OCI-LY1 (cell line): ENCODE data around the gene CDKN2B-AS1.

Experiments used
- CTCF ChIP-seq: fragments of 200-600 bp; sonication (generic), shearing (Covaris generic); IDR thresholded peaks from 2 replicates; pipeline ENCODE4 v1.5.1; 2017; ENCODE audit warnings: mild to moderate bottlenecking, antibody characterized with exemption, low read length, moderate library complexity, mixed read lengths
- EZH2 ChIP-seq: fragments of 200-600 bp; sonication (generic), shearing (Covaris generic); IDR thresholded peaks from 2 replicates; pipeline ENCODE4 v1.8.0; 2017; ENCODE audit warnings: borderline replicate concordance, mixed run types, mild to moderate bottlenecking, antibody characterized with exemption, low read length, moderate library complexity, mixed read lengths

DNA sequence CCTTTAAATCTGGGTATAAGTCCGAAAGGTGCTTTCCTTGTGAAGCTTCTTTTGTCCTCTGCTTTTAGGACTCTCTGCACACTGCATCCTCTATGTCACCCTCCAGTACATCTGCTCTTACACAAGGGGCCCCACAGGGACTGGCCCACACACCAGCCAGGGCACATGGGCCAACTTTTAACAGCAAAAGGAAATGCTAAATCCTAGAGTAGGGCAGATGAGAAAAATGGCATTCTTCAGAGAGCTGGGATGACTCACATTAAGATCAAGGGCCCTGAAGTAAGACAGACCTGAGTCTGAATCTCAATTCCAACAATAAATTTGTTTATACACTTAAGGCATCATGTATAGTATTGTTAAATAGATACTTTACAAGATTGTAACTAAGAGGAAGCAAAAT lies 54.8 kb downstream of the CDKN2B-AS1 start:
- TF ChIP-seq CTCF: no peak
- TF ChIP-seq EZH2: no peak
